Cardiac muscle cell (in vitro differentiated cells and primary cell): ENCODE measurements around the gene VSIG4. TPM values are rescaled to one million over a fixed set of nuclear protein-coding genes. Genes with fewer than 3 reads are reported as not detected.

Source experiments
- DNase-seq, 2 donors: peaks; one replicate each; pipeline versions ENCODE4 v3.0.0 to v3.0.0-alpha.2; 2010 to 2017; ENCODE audit warnings: low read depth in 1 of 2, low spot score in 1 of 2
- H3K27ac ChIP-seq: fragments of 200-600 bp; sonication (generic); 2 replicates; pipeline ENCODE4 v1.5.1; 2016
- H3K27me3 ChIP-seq: fragments of 200-600 bp; sonication (generic); 2 replicates; pipeline ENCODE4 v1.6.0; 2016; ENCODE audit warnings: control low read depth
- H3K36me3 ChIP-seq: fragments of 200-600 bp; sonication (generic); 2 replicates; pipeline ENCODE4 v1.5.1; 2016; ENCODE audit warnings: control low read depth
- H3K4me1 ChIP-seq: fragments of 200-600 bp; sonication (generic); 2 replicates; pipeline ENCODE4 v1.8.1; 2017; ENCODE audit warnings: low read depth, mild to moderate bottlenecking, mixed run types
- H3K4me3 ChIP-seq: fragments of 200-600 bp; sonication (generic); 2 replicates; pipeline ENCODE4 v1.5.1; 2016; ENCODE audit warnings: mild to moderate bottlenecking
- H3K9me3 ChIP-seq: fragments of 200-600 bp; sonication (generic); 2 replicates; pipeline ENCODE4 v1.5.1; 2017; ENCODE audit warnings: low read depth, mild to moderate bottlenecking, control low read depth
- polyA plus RNA-seq: library from polyadenylated mRNA; unstranded; fragments of >200 nt; fragmentation: Nextera tagmentation; extraction: Ambion mirVana; gene quantifications from 2 replicates; pipeline ENCODE4 v1.2.1, GENCODE V29; 2016
- total RNA-seq: library from RNA; depleted of rRNA; stranded (reverse); fragments of >200 nt; gene quantifications from 2 replicates; pipeline ENCODE4 v1.2.3, GENCODE V29; 2016
- TF ChIP-seq, protein P1 (sequence below): IDR thresholded peaks from 2 replicates; pipeline ENCODE4 v1.5.1; 2012; ENCODE audit warnings: low read depth, mild to moderate bottlenecking, low read length

Gene VSIG4
- total and polyA plus RNA-seq, 2 experiments from 2014 or later: not detected

GRCh38 chrX:66054978-66055377 lies 15.1 kb upstream of the VSIG4 start:
- no peak overlapping the region for H3K27ac ChIP-seq
- TF ChIP-seq, protein P1, sequence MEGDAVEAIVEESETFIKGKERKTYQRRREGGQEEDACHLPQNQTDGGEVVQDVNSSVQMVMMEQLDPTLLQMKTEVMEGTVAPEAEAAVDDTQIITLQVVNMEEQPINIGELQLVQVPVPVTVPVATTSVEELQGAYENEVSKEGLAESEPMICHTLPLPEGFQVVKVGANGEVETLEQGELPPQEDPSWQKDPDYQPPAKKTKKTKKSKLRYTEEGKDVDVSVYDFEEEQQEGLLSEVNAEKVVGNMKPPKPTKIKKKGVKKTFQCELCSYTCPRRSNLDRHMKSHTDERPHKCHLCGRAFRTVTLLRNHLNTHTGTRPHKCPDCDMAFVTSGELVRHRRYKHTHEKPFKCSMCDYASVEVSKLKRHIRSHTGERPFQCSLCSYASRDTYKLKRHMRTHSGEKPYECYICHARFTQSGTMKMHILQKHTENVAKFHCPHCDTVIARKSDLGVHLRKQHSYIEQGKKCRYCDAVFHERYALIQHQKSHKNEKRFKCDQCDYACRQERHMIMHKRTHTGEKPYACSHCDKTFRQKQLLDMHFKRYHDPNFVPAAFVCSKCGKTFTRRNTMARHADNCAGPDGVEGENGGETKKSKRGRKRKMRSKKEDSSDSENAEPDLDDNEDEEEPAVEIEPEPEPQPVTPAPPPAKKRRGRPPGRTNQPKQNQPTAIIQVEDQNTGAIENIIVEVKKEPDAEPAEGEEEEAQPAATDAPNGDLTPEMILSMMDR: no peak
- no peak for DNase-seq
- no peak overlapping the region for H3K4me3 ChIP-seq
- no peaks in the 10 kb centered on the region for H3K27me3 ChIP-seq
- H3K36me3 ChIP-seq: no peaks in the 10 kb centered on the region
- H3K4me1 ChIP-seq: no peaks in the 10 kb centered on the region
- no peaks in the 10 kb centered on the region for H3K9me3 ChIP-seq

DNA sequence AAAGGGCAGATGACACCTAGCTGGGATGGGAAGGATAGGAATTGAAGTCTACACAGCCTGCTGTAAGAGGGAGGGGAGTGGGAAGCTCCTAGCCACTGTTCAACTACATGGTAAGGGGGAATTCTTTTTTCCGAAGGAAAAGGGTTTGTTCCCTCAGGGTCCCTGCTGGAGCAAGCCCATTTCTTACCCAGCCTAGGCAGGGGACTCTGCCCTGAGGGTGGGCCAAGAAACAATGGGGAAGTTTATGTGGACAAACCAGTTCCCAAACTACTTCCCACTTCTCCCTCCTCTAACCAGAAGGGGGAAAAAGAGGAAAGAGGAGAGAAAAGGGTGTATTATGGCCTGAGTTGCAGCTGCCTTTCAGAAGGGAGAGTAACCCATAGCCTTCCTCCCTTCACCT lies 13.5 kb upstream of the VSIG4 start:
- Histone ChIP-seq H3K36me3 (no peaks in the 10 kb centered on the region), H3K4me3 (no peak overlapping the region), H3K27me3 (no peaks in the 10 kb centered on the region), H3K4me1 (no peaks in the 10 kb centered on the region), H3K27ac (no peak overlapping the region), H3K9me3 (no peaks in the 10 kb centered on the region)
- no peak for DNase-seq
- TF ChIP-seq, protein P1: no peak

- TF ChIP-seq, protein P1: no peak
- Histone ChIP-seq H3K4me1 (no peaks in the 10 kb centered on the region), H3K36me3 (no peaks in the 10 kb centered on the region), H3K9me3 (peaks cover 3% of the 10 kb centered on the region), H3K27ac (no peak overlapping the region), H3K27me3 (no peaks in the 10 kb centered on the region), H3K4me3 (no peak overlapping the region)
- DNase-seq: no peak
Measured at GRCh38 chrX:66051980-66052379, 12.1 kb upstream of the VSIG4 start.

GRCh38 chrX:66050140-66050569 lies 10.3 kb upstream of the VSIG4 start:
- no peaks in the 10 kb centered on the region for H3K27me3 ChIP-seq
- no peak for DNase-seq
- H3K27ac ChIP-seq: no peak overlapping the region
- H3K36me3 ChIP-seq: no peaks in the 10 kb centered on the region
- H3K9me3 ChIP-seq: peaks cover 3% of the 10 kb centered on the region
- no peak overlapping the region for H3K4me3 ChIP-seq
- H3K4me1 ChIP-seq: no peaks in the 10 kb centered on the region
- TF ChIP-seq, protein P1: no peak

DNA sequence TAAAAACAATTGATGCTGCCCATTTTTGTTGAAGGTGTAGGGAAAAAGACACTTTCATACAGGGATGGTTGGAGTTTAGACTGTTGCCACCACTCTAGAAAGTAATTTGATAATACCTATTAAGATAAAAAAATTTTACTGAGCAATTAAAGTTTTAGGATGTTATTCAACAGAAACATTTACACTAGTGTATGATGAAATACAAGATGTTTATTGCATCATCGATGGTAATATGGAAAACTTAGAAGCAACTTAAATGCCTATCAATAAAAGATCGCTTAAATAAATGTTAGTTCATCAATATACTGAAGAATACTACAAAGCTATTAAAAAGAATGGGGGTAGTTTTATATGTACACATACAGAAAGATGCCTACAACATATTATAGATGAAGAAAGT lies 9.2 kb upstream of the VSIG4 start:
- TF ChIP-seq, protein P1: no peak
- H3K36me3 ChIP-seq: no peaks in the 10 kb centered on the region
- no peak overlapping the region for H3K4me3 ChIP-seq

More for the DNA sequence above, 9.2 kb upstream of the VSIG4 start:
- no peak for DNase-seq
- H3K4me1 ChIP-seq: no peaks in the 10 kb centered on the region
- no peak overlapping the region for H3K27ac ChIP-seq
- peaks cover 3% of the 10 kb centered on the region for H3K9me3 ChIP-seq
- no peaks in the 10 kb centered on the region for H3K27me3 ChIP-seq
